NCI-H2196 (cell line): ENCODE measurements around the gene CLASP1.

Source experiments
- DNase-seq: peaks from one replicate; lab custom pipeline; 2025; ENCODE audit not compliant: unreplicated experiment; lab: John Stamatoyannopoulos, UW

Gene CLASP1

DNA sequence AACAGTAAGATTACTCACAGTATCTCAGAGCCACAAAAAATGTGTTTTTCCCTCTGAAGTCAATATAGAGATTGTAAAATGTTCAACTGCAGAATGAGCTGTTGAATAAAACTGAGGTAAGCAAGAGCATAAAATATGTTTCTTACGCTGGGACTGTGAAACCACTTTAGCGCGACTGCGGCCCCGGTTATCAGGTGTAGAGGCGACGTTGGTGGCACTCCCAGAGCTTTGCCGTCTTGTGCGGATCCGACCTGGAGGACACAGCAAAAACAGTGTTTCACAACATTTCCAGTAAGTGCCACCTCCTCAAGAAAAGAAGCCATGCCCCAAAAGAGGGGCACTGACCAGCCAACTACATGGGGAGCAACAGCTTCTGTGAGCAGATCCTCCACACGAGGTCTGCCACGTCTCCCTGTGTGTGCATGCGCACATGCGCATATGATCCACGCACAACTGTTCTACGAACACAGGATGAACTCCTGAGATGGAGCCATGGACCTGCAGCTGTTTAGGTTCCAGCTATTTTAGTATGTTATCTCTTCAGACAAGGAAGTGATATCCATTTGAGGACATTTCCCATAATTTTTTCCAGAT is 219.2 kb downstream of the CLASP1 start:
- no peak for DNase-seq

GRCh38 chr2:121429119-121429903 is 220.0 kb downstream of the CLASP1 start:
- no peak for DNase-seq

GRCh38 chr2:121427187-121427689 is 222.0 kb downstream of the CLASP1 start:
- no peak for DNase-seq

GRCh38 chr2:121420486-121420885 is 228.8 kb downstream of the CLASP1 start:
- no peak for DNase-seq

- DNase-seq, result no peak
These were observed 230.1 kb downstream of the CLASP1 start for GRCh38 chr2:121419081-121419699.

GRCh38 chr2:121418494-121419058 is 230.7 kb downstream of the CLASP1 start:
- no peak for DNase-seq

GRCh38 chr2:121417826-121418225 is 231.4 kb downstream of the CLASP1 start:
- no peak for DNase-seq

- no peak for DNase-seq
These were observed 233.5 kb downstream of the CLASP1 start for GRCh38 chr2:121415727-121416126.

GRCh38 chr2:121412349-121412748 is 236.9 kb downstream of the CLASP1 start:
- no peak for DNase-seq

DNA sequence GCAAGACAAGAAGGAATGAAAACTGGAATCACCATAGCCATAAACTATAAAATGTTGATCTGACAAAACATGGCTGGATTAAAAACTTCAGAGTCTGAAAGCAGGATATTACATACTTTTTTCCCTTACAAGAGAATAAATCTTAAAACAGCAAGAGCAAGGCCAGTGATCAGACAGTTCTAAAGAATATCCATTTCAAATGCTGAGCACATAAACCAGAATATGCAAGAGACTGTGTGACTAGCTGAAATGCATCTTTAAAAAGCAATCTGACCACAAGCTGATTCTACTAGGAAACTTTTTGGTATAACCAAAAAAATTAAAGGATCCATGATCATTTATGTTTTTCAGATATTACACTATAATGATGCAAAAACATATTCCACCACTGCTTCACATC is 239.3 kb downstream of the CLASP1 start:
- no peak for DNase-seq

GRCh38 chr2:121409388-121409787 is 239.9 kb downstream of the CLASP1 start:
- DNase-seq, result no peak

DNA sequence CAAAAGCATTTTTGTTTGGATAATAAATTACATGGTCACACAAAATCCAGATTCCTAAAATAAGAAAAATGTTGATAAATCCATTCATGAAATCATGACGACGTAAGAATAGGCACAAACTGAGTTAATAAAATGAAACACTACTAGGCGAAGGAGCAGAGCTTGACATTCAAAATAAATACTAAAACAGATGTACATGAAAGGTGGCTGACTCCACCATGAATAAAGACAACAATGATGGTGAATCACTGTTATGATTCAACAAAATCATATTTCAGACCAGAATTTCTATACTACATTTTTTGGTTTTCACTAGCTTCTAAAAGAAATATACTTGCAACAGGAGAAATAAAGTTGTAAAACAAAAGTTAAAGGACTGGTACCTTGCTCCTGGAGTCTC is 240.6 kb downstream of the CLASP1 start:
- DNase-seq, result no peak

GRCh38 chr2:121405233-121405632 is 244.0 kb downstream of the CLASP1 start:
- no peak for DNase-seq

DNA sequence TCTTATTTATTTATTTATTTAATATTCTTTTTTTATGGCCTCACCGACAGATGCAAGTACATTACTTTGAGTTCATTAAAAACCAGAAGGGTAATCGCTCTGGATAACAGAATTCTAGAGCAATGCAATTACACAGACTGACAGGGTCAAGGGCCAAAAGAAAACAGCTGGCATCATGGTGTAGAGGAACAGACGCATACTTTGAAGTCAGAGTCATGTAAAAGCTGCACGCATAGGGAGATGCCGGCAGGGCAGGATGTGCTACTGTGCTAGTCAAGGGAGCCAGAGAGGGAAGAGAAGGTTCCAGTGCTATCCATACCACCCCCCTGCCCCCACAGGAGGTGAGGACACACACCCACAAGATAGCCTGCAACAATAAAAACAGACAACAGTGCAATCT is 249.1 kb downstream of the CLASP1 start:
- DNase-seq, result no peak

DNA sequence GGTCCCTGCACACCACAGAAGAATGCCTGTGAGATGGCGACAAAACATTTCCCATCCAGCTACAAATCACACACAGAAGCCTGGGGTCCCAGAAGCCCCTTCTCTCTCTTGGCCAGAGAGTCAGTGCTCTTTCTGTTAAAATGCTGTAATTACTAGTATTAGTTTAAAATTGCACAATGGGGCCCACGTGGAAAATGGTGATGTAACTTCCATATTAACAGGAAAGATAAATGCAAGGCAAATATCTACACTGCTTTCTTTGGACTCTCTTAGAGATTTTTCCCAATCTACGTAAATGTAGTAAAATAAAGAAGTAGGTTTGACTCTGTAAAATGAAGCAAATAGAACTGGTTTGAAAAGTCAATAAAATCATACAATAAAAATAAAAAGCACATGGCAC is 250.4 kb downstream of the CLASP1 start:
- no peak for DNase-seq

DNA sequence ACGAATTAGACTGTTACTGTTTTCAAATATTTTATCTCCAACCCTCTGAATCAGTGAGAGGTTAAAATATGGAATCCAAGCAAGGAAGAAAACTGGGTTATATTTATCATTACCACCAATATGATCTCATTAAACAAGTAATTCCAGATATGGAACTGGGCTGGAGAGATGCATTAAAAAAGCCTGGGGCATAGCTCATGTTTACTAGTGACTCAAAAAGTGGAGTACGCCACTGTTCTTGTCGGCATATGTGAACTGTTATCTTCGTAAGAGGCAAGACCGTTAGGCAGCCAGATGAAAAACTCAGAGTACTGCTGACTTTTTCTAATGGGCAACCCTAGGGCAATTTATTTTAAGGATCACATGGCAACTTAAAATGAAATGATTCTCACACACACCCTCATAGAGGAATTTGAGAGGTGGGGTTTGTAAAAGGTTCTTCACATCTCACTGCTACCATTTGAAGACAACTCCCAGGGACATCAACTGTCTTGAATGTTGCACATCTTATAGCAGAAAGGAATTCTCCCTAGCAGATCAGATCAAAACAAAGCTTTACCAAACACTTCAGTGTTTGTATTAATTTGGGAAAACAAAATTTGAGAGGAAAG is 259.1 kb downstream of the CLASP1 start:
- no peak for DNase-seq

- no peak for DNase-seq
These were observed 260.9 kb downstream of the CLASP1 start for GRCh38 chr2:121388371-121388770.

- DNase-seq, result no peak
These were observed 261.5 kb downstream of the CLASP1 start for GRCh38 chr2:121387591-121388325.

- DNase-seq, result no peak
These were observed 262.6 kb downstream of the CLASP1 start for GRCh38 chr2:121386707-121387106.

DNA sequence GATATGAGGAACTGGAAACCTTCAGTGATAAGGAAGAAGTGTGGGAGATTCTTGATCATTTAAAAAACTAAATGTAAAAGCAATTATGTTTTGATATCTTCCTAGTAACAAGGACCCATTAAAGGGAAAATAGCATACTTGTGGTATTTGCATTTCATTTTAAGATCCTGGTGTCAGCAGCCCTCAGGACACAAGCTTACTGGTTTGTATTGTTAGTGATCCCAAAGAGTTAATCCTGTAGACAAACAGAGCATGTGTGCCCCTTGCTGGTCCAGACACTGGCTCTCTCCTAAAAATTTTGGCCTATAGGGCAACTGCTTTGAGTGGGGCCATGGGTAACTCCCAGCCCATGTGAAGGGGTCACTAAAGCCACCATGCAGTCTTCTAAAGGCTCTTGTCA is 263.2 kb downstream of the CLASP1 start:
- no peak for DNase-seq

DNA sequence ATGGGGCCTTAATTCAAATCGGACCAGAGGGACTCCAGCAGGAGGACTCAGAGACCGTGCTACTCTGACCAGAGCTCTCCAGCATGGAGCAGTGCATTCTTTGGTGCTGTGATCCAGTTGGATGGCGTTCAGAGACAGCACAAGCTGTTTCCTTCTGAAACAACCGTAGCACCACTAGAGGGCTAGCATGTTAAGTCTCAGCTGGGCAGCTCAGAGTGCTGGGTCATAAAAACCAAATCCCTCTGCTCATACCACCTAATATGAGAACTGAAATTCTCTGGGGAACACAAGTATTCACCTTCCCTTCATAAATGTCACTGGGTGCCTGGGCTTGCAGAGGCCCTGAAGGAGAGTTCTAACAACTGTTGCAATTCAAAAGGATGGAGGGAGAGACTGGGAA is 266.5 kb downstream of the CLASP1 start:
- no peak for DNase-seq
